ENCODE measurements around the gene RCOR1.

Gene RCOR1

GRCh38 chr14:102752239-102752847, 159.9 kb downstream of the RCOR1 start:
- TF ChIP-seq REST (IDR thresholded peaks at IDR 0.05; ENCODE audit: insufficient read depth in 1 of 2, low read depth in 2 of 2, low read length in 2 of 2) = no peak
- TF ChIP-seq SIN3A (IDR thresholded peaks at IDR 0.05; ENCODE audit: borderline replicate concordance, insufficient read depth, low read length) = no peak
- no peak for TF ChIP-seq TAF1 (IDR thresholded peaks at IDR 0.05; ENCODE audit: borderline replicate concordance, insufficient read depth, low read length)
- TF ChIP-seq FOXP2 (optimal IDR thresholded peaks at IDR 0.05; ENCODE audit: borderline replicate concordance, extremely low read depth, extremely low read length, insufficient read depth) = no peak
- TF ChIP-seq POLR2AphosphoS5 (IDR thresholded peaks at IDR 0.05; ENCODE audit: low read depth, low read length) = no peak

GRCh38 chr14:102754370-102755262, 162.2 kb downstream of the RCOR1 start:
- TF ChIP-seq FOXP2 (optimal IDR thresholded peaks at IDR 0.05; ENCODE audit: borderline replicate concordance, extremely low read depth, extremely low read length, insufficient read depth) = no peak
- no peak for TF ChIP-seq POLR2AphosphoS5 (IDR thresholded peaks at IDR 0.05; ENCODE audit: low read depth, low read length)
- TF ChIP-seq SIN3A (IDR thresholded peaks at IDR 0.05; ENCODE audit: borderline replicate concordance, insufficient read depth, low read length) = no peak
- TF ChIP-seq TAF1 (IDR thresholded peaks at IDR 0.05; ENCODE audit: borderline replicate concordance, insufficient read depth, low read length) = no peak
- no peak for TF ChIP-seq REST (IDR thresholded peaks at IDR 0.05; ENCODE audit: insufficient read depth in 1 of 2, low read depth in 2 of 2, low read length in 2 of 2)

GRCh38 chr14:102757646-102758045, 165.2 kb downstream of the RCOR1 start:
- TF ChIP-seq TAF1 (IDR thresholded peaks at IDR 0.05; ENCODE audit: borderline replicate concordance, insufficient read depth, low read length) (no peak), FOXP2 (optimal IDR thresholded peaks at IDR 0.05; ENCODE audit: borderline replicate concordance, extremely low read depth, extremely low read length, insufficient read depth) (no peak), POLR2AphosphoS5 (IDR thresholded peaks at IDR 0.05; ENCODE audit: low read depth, low read length) (no peak), REST (IDR thresholded peaks at IDR 0.05; ENCODE audit: insufficient read depth in 1 of 2, low read depth in 2 of 2, low read length in 2 of 2) (no peak), SIN3A (IDR thresholded peaks at IDR 0.05; ENCODE audit: borderline replicate concordance, insufficient read depth, low read length) (no peak)

GRCh38 chr14:102758087-102758486, 165.6 kb downstream of the RCOR1 start:
- TF ChIP-seq REST (IDR thresholded peaks at IDR 0.05; ENCODE audit: insufficient read depth in 1 of 2, low read depth in 2 of 2, low read length in 2 of 2) = no peak
- no peak for TF ChIP-seq TAF1 (IDR thresholded peaks at IDR 0.05; ENCODE audit: borderline replicate concordance, insufficient read depth, low read length)
- no peak for TF ChIP-seq POLR2AphosphoS5 (IDR thresholded peaks at IDR 0.05; ENCODE audit: low read depth, low read length)
- TF ChIP-seq SIN3A (IDR thresholded peaks at IDR 0.05; ENCODE audit: borderline replicate concordance, insufficient read depth, low read length) = no peak
- no peak for TF ChIP-seq FOXP2 (optimal IDR thresholded peaks at IDR 0.05; ENCODE audit: borderline replicate concordance, extremely low read depth, extremely low read length, insufficient read depth)
